HL-60 (cell line): Measurements from ENCODE around the gene MAST3.

Experiments used
- GABPA ChIP-seq: IDR thresholded peaks from 2 replicates; pipeline ENCODE4 v1.6.1; 2012; ENCODE audit warnings: low read depth
- SPI1 ChIP-seq: IDR thresholded peaks from 2 replicates; pipeline ENCODE4 v1.6.1; 2012; ENCODE audit warnings: low read depth, mild to moderate bottlenecking, borderline replicate concordance
- TF ChIP-seq, protein P1 (sequence below): IDR thresholded peaks from one replicate; pipeline ENCODE4 v1.5.1; 2011; ENCODE audit warnings: low read length, control low read depth, inconsistent platforms; ENCODE audit not compliant: insufficient read depth
- TF ChIP-seq, protein P2 (sequence below): IDR thresholded peaks from 2 replicates; pipeline ENCODE4 v1.6.1; 2012; ENCODE audit warnings: low read depth; ENCODE audit not compliant: insufficient replicate concordance

GRCh38 chr19:18109733-18110608, 12.4 kb downstream of the MAST3 start:
- TF ChIP-seq, protein P1, sequence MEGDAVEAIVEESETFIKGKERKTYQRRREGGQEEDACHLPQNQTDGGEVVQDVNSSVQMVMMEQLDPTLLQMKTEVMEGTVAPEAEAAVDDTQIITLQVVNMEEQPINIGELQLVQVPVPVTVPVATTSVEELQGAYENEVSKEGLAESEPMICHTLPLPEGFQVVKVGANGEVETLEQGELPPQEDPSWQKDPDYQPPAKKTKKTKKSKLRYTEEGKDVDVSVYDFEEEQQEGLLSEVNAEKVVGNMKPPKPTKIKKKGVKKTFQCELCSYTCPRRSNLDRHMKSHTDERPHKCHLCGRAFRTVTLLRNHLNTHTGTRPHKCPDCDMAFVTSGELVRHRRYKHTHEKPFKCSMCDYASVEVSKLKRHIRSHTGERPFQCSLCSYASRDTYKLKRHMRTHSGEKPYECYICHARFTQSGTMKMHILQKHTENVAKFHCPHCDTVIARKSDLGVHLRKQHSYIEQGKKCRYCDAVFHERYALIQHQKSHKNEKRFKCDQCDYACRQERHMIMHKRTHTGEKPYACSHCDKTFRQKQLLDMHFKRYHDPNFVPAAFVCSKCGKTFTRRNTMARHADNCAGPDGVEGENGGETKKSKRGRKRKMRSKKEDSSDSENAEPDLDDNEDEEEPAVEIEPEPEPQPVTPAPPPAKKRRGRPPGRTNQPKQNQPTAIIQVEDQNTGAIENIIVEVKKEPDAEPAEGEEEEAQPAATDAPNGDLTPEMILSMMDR: no peak
- TF ChIP-seq, protein P2, sequence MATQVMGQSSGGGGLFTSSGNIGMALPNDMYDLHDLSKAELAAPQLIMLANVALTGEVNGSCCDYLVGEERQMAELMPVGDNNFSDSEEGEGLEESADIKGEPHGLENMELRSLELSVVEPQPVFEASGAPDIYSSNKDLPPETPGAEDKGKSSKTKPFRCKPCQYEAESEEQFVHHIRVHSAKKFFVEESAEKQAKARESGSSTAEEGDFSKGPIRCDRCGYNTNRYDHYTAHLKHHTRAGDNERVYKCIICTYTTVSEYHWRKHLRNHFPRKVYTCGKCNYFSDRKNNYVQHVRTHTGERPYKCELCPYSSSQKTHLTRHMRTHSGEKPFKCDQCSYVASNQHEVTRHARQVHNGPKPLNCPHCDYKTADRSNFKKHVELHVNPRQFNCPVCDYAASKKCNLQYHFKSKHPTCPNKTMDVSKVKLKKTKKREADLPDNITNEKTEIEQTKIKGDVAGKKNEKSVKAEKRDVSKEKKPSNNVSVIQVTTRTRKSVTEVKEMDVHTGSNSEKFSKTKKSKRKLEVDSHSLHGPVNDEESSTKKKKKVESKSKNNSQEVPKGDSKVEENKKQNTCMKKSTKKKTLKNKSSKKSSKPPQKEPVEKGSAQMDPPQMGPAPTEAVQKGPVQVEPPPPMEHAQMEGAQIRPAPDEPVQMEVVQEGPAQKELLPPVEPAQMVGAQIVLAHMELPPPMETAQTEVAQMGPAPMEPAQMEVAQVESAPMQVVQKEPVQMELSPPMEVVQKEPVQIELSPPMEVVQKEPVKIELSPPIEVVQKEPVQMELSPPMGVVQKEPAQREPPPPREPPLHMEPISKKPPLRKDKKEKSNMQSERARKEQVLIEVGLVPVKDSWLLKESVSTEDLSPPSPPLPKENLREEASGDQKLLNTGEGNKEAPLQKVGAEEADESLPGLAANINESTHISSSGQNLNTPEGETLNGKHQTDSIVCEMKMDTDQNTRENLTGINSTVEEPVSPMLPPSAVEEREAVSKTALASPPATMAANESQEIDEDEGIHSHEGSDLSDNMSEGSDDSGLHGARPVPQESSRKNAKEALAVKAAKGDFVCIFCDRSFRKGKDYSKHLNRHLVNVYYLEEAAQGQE: no peak
- TF ChIP-seq GABPA: no peak
- TF ChIP-seq SPI1: no peak
